Hepatocyte (in vitro differentiated cells): ENCODE results near the gene MAPRE2. TPM values are rescaled to one million over a fixed set of nuclear protein-coding genes. Genes with fewer than 3 reads are reported as not detected.

Experiments
- DNase-seq: peaks from one replicate; pipeline ENCODE4 v3.0.0-alpha.2; 2016; ENCODE audit warnings: low spot score
- H2AFZ ChIP-seq: fragments of 200-600 bp; sonication (generic); 2 replicates; pipeline ENCODE4 v1.6.0; 2016; ENCODE audit warnings: antibody characterized with exemption, mild to moderate bottlenecking
- H3K27ac ChIP-seq: fragments of 200-600 bp; sonication (generic); 2 replicates; pipeline ENCODE4 v1.5.1; 2016; ENCODE audit warnings: mild to moderate bottlenecking
- H3K27me3 ChIP-seq: fragments of 200-600 bp; sonication (generic); 2 replicates; pipeline ENCODE4 v1.6.1; 2016
- H3K36me3 ChIP-seq: fragments of 200-600 bp; sonication (generic); replicated peaks from 2 replicates; pipeline ENCODE4 v1.5.1; 2016; ENCODE audit warnings: low read depth; ENCODE audit not compliant: insufficient read depth
- H3K4me1 ChIP-seq: fragments of 200-600 bp; sonication (generic); 2 replicates; pipeline ENCODE4 v1.5.1; 2016; ENCODE audit warnings: mild to moderate bottlenecking, moderate library complexity; ENCODE audit not compliant: insufficient read depth
- H3K4me2 ChIP-seq: fragments of 200-600 bp; sonication (generic); 2 replicates; pipeline ENCODE4 v1.6.0; 2016
- H3K4me3 ChIP-seq: fragments of 200-600 bp; sonication (generic); 2 replicates; pipeline ENCODE4 v1.5.1; 2016; ENCODE audit warnings: mild to moderate bottlenecking
- H3K79me2 ChIP-seq: fragments of 200-600 bp; sonication (generic); 2 replicates; pipeline ENCODE4 v1.6.0; 2017; ENCODE audit warnings: mild to moderate bottlenecking
- H3K9me2 ChIP-seq: fragments of 200-600 bp; sonication (generic); replicated peaks from 2 replicates; pipeline ENCODE4 v1.6.0; 2017; ENCODE audit warnings: mild to moderate bottlenecking; ENCODE audit not compliant: insufficient read depth
- H3K9me3 ChIP-seq: fragments of 200-600 bp; sonication (generic); 2 replicates; pipeline ENCODE4 v1.5.1; 2016; ENCODE audit warnings: low read depth, mild to moderate bottlenecking
- H4K20me1 ChIP-seq: fragments of 200-600 bp; sonication (generic); 2 replicates; pipeline ENCODE4 v1.6.0; 2016; ENCODE audit warnings: mild to moderate bottlenecking; ENCODE audit not compliant: insufficient read depth, poor library complexity, severe bottlenecking
- EZH2 ChIP-seq: fragments of 200-600 bp; sonication (generic); IDR thresholded peaks from 2 replicates; pipeline ENCODE4 v1.6.1; 2016; ENCODE audit warnings: antibody characterized with exemption, mild to moderate bottlenecking, borderline replicate concordance
- EZH2phosphoT487 ChIP-seq: fragments of 200-600 bp; sonication (generic); IDR thresholded peaks from one replicate; pipeline ENCODE4 v1.6.1; 2018; ENCODE audit warnings: antibody characterized with exemption, mild to moderate bottlenecking, low read depth, moderate library complexity; ENCODE audit not compliant: unreplicated experiment, severe bottlenecking
- WGBS: methylation state at CpG from one replicate; pipeline ENCODE4 v1.1.6; 2016; ENCODE audit warnings: low lambda C conversion rate; ENCODE audit errors: missing lambda C conversion rate; 5-methylcytosine and 5-hydroxymethylcytosine counted together
- polyA plus RNA-seq: library from polyadenylated mRNA; unstranded; fragments of >200 nt; fragmentation: Nextera tagmentation; extraction: Ambion mirVana; gene quantifications from 2 replicates; pipeline ENCODE4 v1.2.1, GENCODE V29; 2016
- total RNA-seq: library from RNA; depleted of rRNA; stranded (reverse); fragments of >200 nt; gene quantifications from 2 replicates; pipeline ENCODE4 v1.2.3, GENCODE V29; 2014
- TF ChIP-seq, protein P1 (sequence below): fragments of 200-600 bp; sonication (generic); IDR thresholded peaks from 2 replicates; pipeline ENCODE4 v1.5.1; 2016; ENCODE audit warnings: antibody characterized with exemption, mild to moderate bottlenecking; ENCODE audit not compliant: poor library complexity

MAPRE2 gene
- total and polyA plus RNA-seq, 2 experiments from 2014 or later, result 19.1 to 27.6 TPM

DNA sequence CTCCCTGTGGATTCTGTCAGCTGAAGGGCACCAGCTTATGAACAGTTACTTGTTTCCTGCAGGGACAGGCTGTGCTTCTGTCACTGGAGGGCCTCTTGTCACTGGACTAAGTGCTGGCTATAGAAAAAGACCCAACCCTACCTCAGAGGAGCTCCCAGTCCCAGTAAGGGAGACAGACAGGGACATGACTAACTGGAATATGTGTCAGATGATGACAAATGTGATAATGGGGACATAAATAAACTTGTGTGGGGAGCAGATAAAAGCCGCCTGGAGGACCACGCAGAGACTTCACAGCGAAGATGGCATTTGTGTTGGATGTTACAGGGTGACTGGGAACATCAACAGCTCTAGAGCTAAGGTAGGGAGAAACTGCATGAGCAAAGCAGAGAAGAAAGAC lies 95.0 kb downstream of the MAPRE2 start:
- H3K4me2 ChIP-seq, result no peak overlapping the region
- peaks cover 7% of the 10 kb centered on the region for H3K4me1 ChIP-seq
- H3K4me3 ChIP-seq, result no peak overlapping the region
- H3K27me3 ChIP-seq, result no peaks in the 10 kb centered on the region
- H3K79me2 ChIP-seq, result no peaks in the 10 kb centered on the region
- DNase-seq, result no peak
- H3K27ac ChIP-seq, result no peak overlapping the region
- TF ChIP-seq, protein P1, sequence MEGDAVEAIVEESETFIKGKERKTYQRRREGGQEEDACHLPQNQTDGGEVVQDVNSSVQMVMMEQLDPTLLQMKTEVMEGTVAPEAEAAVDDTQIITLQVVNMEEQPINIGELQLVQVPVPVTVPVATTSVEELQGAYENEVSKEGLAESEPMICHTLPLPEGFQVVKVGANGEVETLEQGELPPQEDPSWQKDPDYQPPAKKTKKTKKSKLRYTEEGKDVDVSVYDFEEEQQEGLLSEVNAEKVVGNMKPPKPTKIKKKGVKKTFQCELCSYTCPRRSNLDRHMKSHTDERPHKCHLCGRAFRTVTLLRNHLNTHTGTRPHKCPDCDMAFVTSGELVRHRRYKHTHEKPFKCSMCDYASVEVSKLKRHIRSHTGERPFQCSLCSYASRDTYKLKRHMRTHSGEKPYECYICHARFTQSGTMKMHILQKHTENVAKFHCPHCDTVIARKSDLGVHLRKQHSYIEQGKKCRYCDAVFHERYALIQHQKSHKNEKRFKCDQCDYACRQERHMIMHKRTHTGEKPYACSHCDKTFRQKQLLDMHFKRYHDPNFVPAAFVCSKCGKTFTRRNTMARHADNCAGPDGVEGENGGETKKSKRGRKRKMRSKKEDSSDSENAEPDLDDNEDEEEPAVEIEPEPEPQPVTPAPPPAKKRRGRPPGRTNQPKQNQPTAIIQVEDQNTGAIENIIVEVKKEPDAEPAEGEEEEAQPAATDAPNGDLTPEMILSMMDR, result no peak
- TF ChIP-seq EZH2 (no peak), EZH2phosphoT487 (no peak)
- no peaks in the 10 kb centered on the region for H4K20me1 ChIP-seq
- no peaks in the 10 kb centered on the region for H3K9me3 ChIP-seq
- 97% methylated on average over 3 of the region's 3 CpGs for WGBS
- no peaks in the 10 kb centered on the region for H3K9me2 ChIP-seq
- H2AFZ ChIP-seq, result no peak overlapping the region
- no peaks in the 10 kb centered on the region for H3K36me3 ChIP-seq

DNA sequence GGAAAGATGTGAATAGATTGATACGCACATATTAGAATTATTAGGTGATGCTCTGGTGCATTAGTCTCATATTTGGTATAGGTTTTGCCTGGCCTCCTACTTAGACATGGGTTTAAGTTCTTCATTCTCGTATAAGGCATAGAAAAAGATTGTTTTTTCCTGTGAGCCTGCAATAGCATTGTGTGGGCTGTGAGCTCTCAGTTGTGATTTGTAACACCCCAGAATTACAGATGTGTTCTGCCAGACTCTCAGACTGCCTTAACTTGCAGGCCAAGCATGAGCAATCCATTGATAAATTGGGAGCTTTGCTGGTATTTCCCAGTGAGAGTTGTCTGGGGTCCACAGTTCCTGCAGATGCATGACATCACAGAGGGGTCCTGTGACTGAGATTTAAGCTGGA lies 95.7 kb downstream of the MAPRE2 start:
- WGBS, result 91% methylated on average over 2 of the region's 2 CpGs
- TF ChIP-seq, protein P1, result no peak
- TF ChIP-seq EZH2phosphoT487, result no peak
- no peak for TF ChIP-seq EZH2

DNA sequence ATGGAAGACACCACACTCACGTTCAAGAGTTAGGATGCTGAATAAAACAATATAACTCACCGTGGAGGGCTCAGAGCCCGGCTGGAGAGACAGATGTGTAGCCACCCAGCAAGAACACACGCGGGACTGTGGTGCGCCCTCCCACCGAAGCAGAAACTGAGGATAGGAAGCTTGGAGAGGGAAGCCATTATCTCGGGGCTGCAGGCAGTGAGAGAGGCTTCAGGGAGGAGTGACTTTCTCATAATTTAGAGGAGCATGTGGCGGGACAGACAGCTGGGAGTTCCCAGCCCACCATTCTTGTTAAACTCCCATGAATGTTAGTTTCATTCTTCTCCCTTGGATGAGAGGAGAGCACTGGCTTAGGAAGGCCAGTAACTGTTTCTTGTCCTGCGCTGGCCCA lies 96.4 kb downstream of the MAPRE2 start:
- no peaks in the 10 kb centered on the region for H3K79me2 ChIP-seq
- H3K36me3 ChIP-seq, result no peaks in the 10 kb centered on the region
- no peak overlapping the region for H3K4me2 ChIP-seq
- no peaks in the 10 kb centered on the region for H4K20me1 ChIP-seq
- H3K4me3 ChIP-seq, result no peak overlapping the region
- DNase-seq, result no peak
- no peaks in the 10 kb centered on the region for H3K27me3 ChIP-seq
- no peaks in the 10 kb centered on the region for H3K4me1 ChIP-seq
- no peaks in the 10 kb centered on the region for H3K9me2 ChIP-seq
- H3K9me3 ChIP-seq, result no peaks in the 10 kb centered on the region
- TF ChIP-seq EZH2phosphoT487, result no peak
- TF ChIP-seq, protein P1, result no peak
- H3K27ac ChIP-seq, result no peak overlapping the region
- WGBS, result 95% methylated on average over 10 of the region's 10 CpGs
- no peak overlapping the region for H2AFZ ChIP-seq

More for the DNA sequence above, 95.7 kb downstream of the MAPRE2 start:
- Histone ChIP-seq H3K79me2 (no peaks in the 10 kb centered on the region), H3K27ac (no peak overlapping the region), H3K36me3 (no peaks in the 10 kb centered on the region), H3K4me3 (no peak overlapping the region), H3K4me2 (no peak overlapping the region), H3K4me1 (peaks cover 4% of the 10 kb centered on the region), H4K20me1 (no peaks in the 10 kb centered on the region), H3K9me2 (no peaks in the 10 kb centered on the region), H3K9me3 (no peaks in the 10 kb centered on the region), H2AFZ (no peak overlapping the region), H3K27me3 (no peaks in the 10 kb centered on the region)
- no peak for DNase-seq

DNA sequence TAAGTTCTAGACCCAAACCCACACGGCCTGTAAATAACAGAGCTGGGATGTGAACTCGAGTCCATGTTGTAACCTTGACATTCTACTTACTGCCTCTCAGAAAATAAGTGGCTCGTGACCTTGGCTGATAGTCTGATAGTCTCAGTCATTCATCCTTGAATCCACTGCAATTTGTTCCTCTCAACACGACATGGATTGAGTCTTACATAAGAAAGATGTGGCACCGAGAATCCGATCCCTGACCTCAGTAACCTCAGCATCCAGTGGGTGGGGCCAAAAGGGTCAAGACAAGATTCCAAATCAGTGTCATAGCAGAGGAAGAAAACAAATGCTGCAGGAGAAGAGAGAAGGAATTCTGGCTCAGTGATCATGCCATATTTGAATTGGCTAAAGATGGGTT lies 97.6 kb downstream of the MAPRE2 start:
- Histone ChIP-seq H2AFZ (no peak overlapping the region), H3K27me3 (no peaks in the 10 kb centered on the region), H3K36me3 (no peaks in the 10 kb centered on the region), H4K20me1 (no peaks in the 10 kb centered on the region), H3K27ac (no peak overlapping the region), H3K9me3 (no peaks in the 10 kb centered on the region), H3K9me2 (no peaks in the 10 kb centered on the region), H3K79me2 (no peaks in the 10 kb centered on the region), H3K4me2 (no peak overlapping the region), H3K4me3 (no peak overlapping the region), H3K4me1 (no peaks in the 10 kb centered on the region)
- 72% methylated on average over 6 of the region's 6 CpGs for WGBS
- TF ChIP-seq EZH2 (no peak), EZH2phosphoT487 (no peak)
- TF ChIP-seq, protein P1, result no peak
- DNase-seq, result no peak
